ENCODE measurements around the gene ZNF782.

ZNF782 gene

DNA sequence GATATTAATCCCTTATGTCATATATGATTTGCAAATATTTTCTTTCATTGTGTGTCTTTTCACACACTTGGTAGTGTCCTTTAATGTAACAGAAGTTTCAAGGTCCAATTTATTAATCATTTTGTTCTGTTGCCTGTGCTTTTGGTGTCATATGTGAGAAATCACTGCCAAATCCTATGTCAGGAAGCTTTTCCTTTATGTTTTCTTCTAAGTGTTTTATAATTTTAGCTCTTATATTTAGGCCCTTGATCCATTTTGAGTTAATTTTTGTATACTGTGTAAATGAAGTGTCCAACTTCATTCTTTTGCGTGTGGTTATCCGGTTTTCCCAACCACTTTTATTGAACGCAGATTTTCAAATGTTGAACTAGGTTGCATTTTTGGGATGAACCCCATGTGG is 70.3 kb downstream of the ZNF782 start:
- no peaks in the 10 kb centered on the region for H4K20me1 ChIP-seq (ENCODE audit: insufficient read depth, low read length)
- TF ChIP-seq EZH2 (IDR thresholded peaks at IDR 0.05; ENCODE audit: borderline replicate concordance, low read depth, low read length, severe bottlenecking), result no peak
- TF ChIP-seq, protein P1, sequence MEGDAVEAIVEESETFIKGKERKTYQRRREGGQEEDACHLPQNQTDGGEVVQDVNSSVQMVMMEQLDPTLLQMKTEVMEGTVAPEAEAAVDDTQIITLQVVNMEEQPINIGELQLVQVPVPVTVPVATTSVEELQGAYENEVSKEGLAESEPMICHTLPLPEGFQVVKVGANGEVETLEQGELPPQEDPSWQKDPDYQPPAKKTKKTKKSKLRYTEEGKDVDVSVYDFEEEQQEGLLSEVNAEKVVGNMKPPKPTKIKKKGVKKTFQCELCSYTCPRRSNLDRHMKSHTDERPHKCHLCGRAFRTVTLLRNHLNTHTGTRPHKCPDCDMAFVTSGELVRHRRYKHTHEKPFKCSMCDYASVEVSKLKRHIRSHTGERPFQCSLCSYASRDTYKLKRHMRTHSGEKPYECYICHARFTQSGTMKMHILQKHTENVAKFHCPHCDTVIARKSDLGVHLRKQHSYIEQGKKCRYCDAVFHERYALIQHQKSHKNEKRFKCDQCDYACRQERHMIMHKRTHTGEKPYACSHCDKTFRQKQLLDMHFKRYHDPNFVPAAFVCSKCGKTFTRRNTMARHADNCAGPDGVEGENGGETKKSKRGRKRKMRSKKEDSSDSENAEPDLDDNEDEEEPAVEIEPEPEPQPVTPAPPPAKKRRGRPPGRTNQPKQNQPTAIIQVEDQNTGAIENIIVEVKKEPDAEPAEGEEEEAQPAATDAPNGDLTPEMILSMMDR (IDR thresholded peaks at IDR 0.05; ENCODE audit: borderline replicate concordance, extremely low read depth, low read length, poor library complexity, severe bottlenecking), result no peak
- no peaks in the 10 kb centered on the region for H3K27me3 ChIP-seq (ENCODE audit: insufficient read depth, low read length, poor library complexity)
- H3K4me1 ChIP-seq (ENCODE audit: insufficient read depth, low read length), result peaks cover 7% of the 10 kb centered on the region
- DNase-seq (no peak), ATAC-seq (ENCODE audit: insufficient read depth, low read depth) (no peak)
- H3K9me3 ChIP-seq (ENCODE audit: insufficient read depth, low read length, severe bottlenecking), result no peaks in the 10 kb centered on the region
- H3K9ac ChIP-seq (ENCODE audit: low read depth, low read length), result no peak overlapping the region
- H2AFZ ChIP-seq (ENCODE audit: low read depth, low read length), result no peak overlapping the region
- H3K79me2 ChIP-seq (ENCODE audit: insufficient read depth, low read length), result peaks cover 2% of the 10 kb centered on the region; the same call in 1 of the 2 replicates
- H3K4me3 ChIP-seq (ENCODE audit: low read depth in 1 of 2, low read length in 2 of 2), result no peak overlapping the region
- H3K4me2 ChIP-seq (ENCODE audit: insufficient read depth, low read length), result no peak overlapping the region
- no peak overlapping the region for H3K27ac ChIP-seq (ENCODE audit: low read length)
- H3K36me3 ChIP-seq (ENCODE audit: insufficient read depth, low read length), result peaks cover 3% of the 10 kb centered on the region; the same call in 1 of the 2 replicates

DNA sequence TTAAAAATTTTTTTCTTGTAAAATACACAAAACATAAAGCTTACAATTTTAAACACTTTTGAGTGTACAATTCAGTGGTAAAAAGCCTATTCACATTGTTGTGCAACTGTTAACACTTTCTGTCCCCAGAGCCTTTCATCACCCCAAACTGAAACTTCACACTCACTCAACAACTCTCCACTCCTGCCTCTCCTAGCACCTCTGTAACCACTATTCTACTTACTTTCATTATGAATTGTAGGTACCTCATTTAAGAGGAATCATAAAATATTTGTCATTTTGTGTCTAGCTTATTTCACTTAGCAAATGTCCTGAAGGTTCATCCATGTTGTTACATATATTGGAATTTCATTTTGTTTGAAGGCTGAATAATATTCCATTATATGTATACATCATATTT is 72.1 kb downstream of the ZNF782 start:
- no peaks in the 10 kb centered on the region for H3K27me3 ChIP-seq (ENCODE audit: insufficient read depth, low read length, poor library complexity)
- H3K4me1 ChIP-seq (ENCODE audit: insufficient read depth, low read length), result peaks cover 14% of the 10 kb centered on the region
- no peak overlapping the region for H3K4me3 ChIP-seq (ENCODE audit: low read depth in 1 of 2, low read length in 2 of 2)
- ATAC-seq (ENCODE audit: insufficient read depth, low read depth) (no peak), DNase-seq (no peak)
- peaks cover 16% of the 10 kb centered on the region for H3K79me2 ChIP-seq (ENCODE audit: insufficient read depth, low read length)
- no peak overlapping the region for H3K9ac ChIP-seq (ENCODE audit: low read depth, low read length)
- H3K4me2 ChIP-seq (ENCODE audit: insufficient read depth, low read length), result no peak overlapping the region
- no peaks in the 10 kb centered on the region for H4K20me1 ChIP-seq (ENCODE audit: insufficient read depth, low read length)
- no peak overlapping the region for H2AFZ ChIP-seq (ENCODE audit: low read depth, low read length)
- no peak for TF ChIP-seq EZH2 (IDR thresholded peaks at IDR 0.05; ENCODE audit: borderline replicate concordance, low read depth, low read length, severe bottlenecking)
- TF ChIP-seq, protein P1 (IDR thresholded peaks at IDR 0.05; ENCODE audit: borderline replicate concordance, extremely low read depth, low read length, poor library complexity, severe bottlenecking), result no peak
- H3K27ac ChIP-seq (ENCODE audit: low read length), result no peak overlapping the region
- H3K9me3 ChIP-seq (ENCODE audit: insufficient read depth, low read length, severe bottlenecking), result no peaks in the 10 kb centered on the region
- H3K36me3 ChIP-seq (ENCODE audit: insufficient read depth, low read length), result no peaks in the 10 kb centered on the region; the same call in 1 of the 2 replicates

DNA sequence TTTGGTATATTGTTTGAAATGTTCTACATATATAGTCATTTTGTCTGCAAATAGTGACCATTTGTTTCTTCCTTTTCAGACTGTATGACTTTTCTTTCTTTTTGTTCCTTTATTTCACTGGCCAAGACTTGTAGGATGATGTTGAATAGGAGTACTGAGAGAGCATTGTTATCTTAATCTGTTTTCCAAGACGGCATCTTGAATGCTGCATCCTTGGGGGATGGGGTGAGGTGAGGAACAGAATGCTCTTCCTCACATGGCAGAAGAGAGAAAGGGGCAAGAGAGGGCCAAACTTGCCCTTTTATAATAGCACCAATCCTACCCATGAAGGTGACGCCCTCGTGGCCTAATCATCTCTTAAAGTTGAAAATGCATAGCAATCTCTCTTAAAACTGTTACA is 72.8 kb downstream of the ZNF782 start:
- H3K36me3 ChIP-seq (ENCODE audit: insufficient read depth, low read length), result no peaks in the 10 kb centered on the region; the same call in 1 of the 2 replicates
- H3K27ac ChIP-seq (ENCODE audit: low read length), result no peak overlapping the region
- H3K9ac ChIP-seq (ENCODE audit: low read depth, low read length), result no peak overlapping the region
- no peak for TF ChIP-seq EZH2 (IDR thresholded peaks at IDR 0.05; ENCODE audit: borderline replicate concordance, low read depth, low read length, severe bottlenecking)
- TF ChIP-seq, protein P1 (IDR thresholded peaks at IDR 0.05; ENCODE audit: borderline replicate concordance, extremely low read depth, low read length, poor library complexity, severe bottlenecking), result no peak
- peaks cover 23% of the 10 kb centered on the region for H3K79me2 ChIP-seq (ENCODE audit: insufficient read depth, low read length)
- H3K9me3 ChIP-seq (ENCODE audit: insufficient read depth, low read length, severe bottlenecking), result no peaks in the 10 kb centered on the region
- no peaks in the 10 kb centered on the region for H3K27me3 ChIP-seq (ENCODE audit: insufficient read depth, low read length, poor library complexity)
- H3K4me2 ChIP-seq (ENCODE audit: insufficient read depth, low read length), result no peak overlapping the region
- no peak for DNase-seq
- ATAC-seq (ENCODE audit: insufficient read depth, low read depth), result no peak
- no peaks in the 10 kb centered on the region for H4K20me1 ChIP-seq (ENCODE audit: insufficient read depth, low read length)
- H3K4me3 ChIP-seq (ENCODE audit: low read depth in 1 of 2, low read length in 2 of 2), result no peak overlapping the region
- peaks cover 20% of the 10 kb centered on the region for H3K4me1 ChIP-seq (ENCODE audit: insufficient read depth, low read length)
- no peak overlapping the region for H2AFZ ChIP-seq (ENCODE audit: low read depth, low read length)

DNA sequence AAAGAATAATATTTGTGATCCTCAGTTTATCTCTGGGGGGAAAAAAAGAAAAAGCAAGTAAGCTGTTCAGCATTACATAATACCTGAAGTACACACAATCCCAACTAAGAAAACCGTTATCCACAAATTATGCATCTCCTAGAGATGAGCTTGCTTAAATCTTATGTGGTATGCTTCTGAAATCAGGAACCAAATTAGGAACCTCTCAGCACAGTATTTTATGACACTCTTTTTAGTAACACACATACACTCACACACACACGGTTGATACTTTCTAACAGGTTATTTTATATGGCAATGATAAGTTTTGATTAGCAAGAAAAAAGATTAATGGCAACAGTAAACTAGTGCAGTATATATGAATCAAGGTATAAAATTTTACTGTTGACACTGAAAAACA is 75.2 kb downstream of the ZNF782 start:
- ATAC-seq (ENCODE audit: insufficient read depth, low read depth) (no peak), DNase-seq (no peak)
- Histone ChIP-seq H3K27me3 (ENCODE audit: insufficient read depth, low read length, poor library complexity) (no peaks in the 10 kb centered on the region), H4K20me1 (ENCODE audit: insufficient read depth, low read length) (no peaks in the 10 kb centered on the region), H3K9me3 (ENCODE audit: insufficient read depth, low read length, severe bottlenecking) (no peaks in the 10 kb centered on the region), H3K4me1 (ENCODE audit: insufficient read depth, low read length) (peaks cover 25% of the 10 kb centered on the region), H3K79me2 (ENCODE audit: insufficient read depth, low read length) (peaks cover 24% of the 10 kb centered on the region), H3K27ac (ENCODE audit: low read length) (no peak overlapping the region), H3K36me3 (ENCODE audit: insufficient read depth, low read length) (peaks cover 22% of the 10 kb centered on the region), H3K4me3 (ENCODE audit: low read depth in 1 of 2, low read length in 2 of 2) (peak overlapping the region; percentile 78 to 97; a peak in 3 of 4 replicates), H3K4me2 (ENCODE audit: insufficient read depth, low read length) (peak overlapping the region; percentile 86), H3K9ac (ENCODE audit: low read depth, low read length) (peak overlapping the region; percentile 71), H2AFZ (ENCODE audit: low read depth, low read length) (peak overlapping the region; percentile 44; the same call in 1 of the 2 replicates)
- TF ChIP-seq EZH2 (IDR thresholded peaks at IDR 0.05; ENCODE audit: borderline replicate concordance, low read depth, low read length, severe bottlenecking), result no peak
- TF ChIP-seq, protein P1 (IDR thresholded peaks at IDR 0.05; ENCODE audit: borderline replicate concordance, extremely low read depth, low read length, poor library complexity, severe bottlenecking), result no peak

Measured in DND-41 (cell line).